HepG2 (cell line): ENCODE results near the gene PROC. TPM values are rescaled to one million over a fixed set of nuclear protein-coding genes. Genes with fewer than 3 reads are reported as not detected.

ENCODE experiments used
- DNMT1 ChIP-seq: sonication (generic); formaldehyde crosslinking; IDR thresholded peaks from 2 replicates; pipeline ENCODE4 v1.5.1; 2020; ENCODE audit warnings: mild to moderate bottlenecking, missing genetic modification reagents
- RBAK ChIP-seq: sonication (generic); formaldehyde crosslinking; IDR thresholded peaks from 2 replicates; pipeline ENCODE4 v1.5.1; 2020; ENCODE audit warnings: mild to moderate bottlenecking, missing genetic modification reagents
- RBFOX2 ChIP-seq: fragments of 200-400 bp; formaldehyde crosslinking; IDR thresholded peaks from 2 replicates; pipeline ENCODE4 v1.6.1; 2017; ENCODE audit warnings: low read depth, mild to moderate bottlenecking, low read length
- TAF1 ChIP-seq: sonication (generic); formaldehyde crosslinking; IDR thresholded peaks from 2 replicates; pipeline ENCODE4 v1.4.0; 2020; ENCODE audit warnings: missing genetic modification reagents
- ZNF207 ChIP-seq: fragments of 450-650 bp; IDR thresholded peaks from 2 replicates; pipeline ENCODE4 v1.6.1; 2016; ENCODE audit warnings: antibody characterized with exemption, borderline replicate concordance
- ZNF441 ChIP-seq: sonication (generic); formaldehyde crosslinking; IDR thresholded peaks from 2 replicates; pipeline ENCODE4 v1.7.0; 2021; ENCODE audit warnings: missing genetic modification reagents, borderline replicate concordance
- ZNF569 ChIP-seq: sonication (generic); formaldehyde crosslinking; IDR thresholded peaks from 2 replicates; pipeline ENCODE4 v1.5.0; 2020; ENCODE audit warnings: mild to moderate bottlenecking, missing genetic modification reagents, moderate library complexity, borderline replicate concordance
- ZNF615 ChIP-seq: sonication (generic); formaldehyde crosslinking; IDR thresholded peaks from 2 replicates; pipeline ENCODE4 v1.5.0; 2020; ENCODE audit warnings: mild to moderate bottlenecking, missing genetic modification reagents, borderline replicate concordance
- ZNF878 ChIP-seq: sonication (generic); formaldehyde crosslinking; IDR thresholded peaks from 2 replicates; pipeline ENCODE4 v1.8.1; 2023; ENCODE audit warnings: mild to moderate bottlenecking, missing genetic modification reagents, moderate library complexity
- polyA plus RNA-seq, 8 experiments: library from polyadenylated mRNA; depleted of rRNA in 3 of 8; stranded (reverse) in 7 of 8; unstranded in 1 of 8; fragments of >200 nt; fragmentation: Illumina TruSeq in 4 of 8; extraction: Trizol in 4 of 8; gene quantifications; 2 replicates each; pipeline versions ENCODE4 v1.2.1 to v1.2.3, GENCODE V29; 2011 to 2016; ENCODE audit warnings: low read depth in 4 of 8, missing spikeins in 1 of 8, mixed read lengths in 1 of 8; ENCODE audit not compliant: insufficient read depth in 1 of 8
- total RNA-seq, 5 experiments: library from RNA; depleted of rRNA; stranded (reverse); fragments of >200 nt; fragmentation: Illumina TruSeq; extraction: Trizol; gene quantifications; 2 replicates each; pipeline ENCODE4 v1.2.3, GENCODE V29; 2016; ENCODE audit warnings: low read depth in 1 of 5
- TF ChIP-seq, protein P1 (sequence below): sonication (generic); formaldehyde crosslinking; IDR thresholded peaks from 2 replicates; pipeline ENCODE4 v1.4.0; 2020; ENCODE audit warnings: missing genetic modification reagents
- TF ChIP-seq, protein P2 (sequence below): sonication (generic); formaldehyde crosslinking; IDR thresholded peaks from 2 replicates; pipeline ENCODE4 v1.4.0; 2020; ENCODE audit warnings: mild to moderate bottlenecking, low read depth, missing genetic modification reagents
- TF ChIP-seq, protein P3 (sequence below): sonication (generic); formaldehyde crosslinking; IDR thresholded peaks from 2 replicates; pipeline ENCODE4 v1.5.1; 2020; ENCODE audit warnings: mild to moderate bottlenecking, missing genetic modification reagents, borderline replicate concordance
- TF ChIP-seq, protein P4 (sequence below): sonication (generic); formaldehyde crosslinking; IDR thresholded peaks from 2 replicates; pipeline ENCODE4 v1.4.0; 2020; ENCODE audit warnings: missing genetic modification reagents
- TF ChIP-seq, protein P5 (sequence below): sonication (generic); formaldehyde crosslinking; IDR thresholded peaks from 2 replicates; pipeline ENCODE4 v1.5.1; 2020; ENCODE audit warnings: missing genetic modification reagents, mild to moderate bottlenecking, borderline replicate concordance
- TF ChIP-seq, protein P6 (sequence below): sonication (generic); formaldehyde crosslinking; IDR thresholded peaks from 2 replicates; pipeline ENCODE4 v1.4.0; 2020; ENCODE audit warnings: mild to moderate bottlenecking, missing genetic modification reagents

The PROC gene
- total and polyA plus RNA-seq, 2 of the 13 experiments (the other 11 are each of a cell fraction or from before 2014, with no cell fraction given), result 134 to 185 TPM

DNA sequence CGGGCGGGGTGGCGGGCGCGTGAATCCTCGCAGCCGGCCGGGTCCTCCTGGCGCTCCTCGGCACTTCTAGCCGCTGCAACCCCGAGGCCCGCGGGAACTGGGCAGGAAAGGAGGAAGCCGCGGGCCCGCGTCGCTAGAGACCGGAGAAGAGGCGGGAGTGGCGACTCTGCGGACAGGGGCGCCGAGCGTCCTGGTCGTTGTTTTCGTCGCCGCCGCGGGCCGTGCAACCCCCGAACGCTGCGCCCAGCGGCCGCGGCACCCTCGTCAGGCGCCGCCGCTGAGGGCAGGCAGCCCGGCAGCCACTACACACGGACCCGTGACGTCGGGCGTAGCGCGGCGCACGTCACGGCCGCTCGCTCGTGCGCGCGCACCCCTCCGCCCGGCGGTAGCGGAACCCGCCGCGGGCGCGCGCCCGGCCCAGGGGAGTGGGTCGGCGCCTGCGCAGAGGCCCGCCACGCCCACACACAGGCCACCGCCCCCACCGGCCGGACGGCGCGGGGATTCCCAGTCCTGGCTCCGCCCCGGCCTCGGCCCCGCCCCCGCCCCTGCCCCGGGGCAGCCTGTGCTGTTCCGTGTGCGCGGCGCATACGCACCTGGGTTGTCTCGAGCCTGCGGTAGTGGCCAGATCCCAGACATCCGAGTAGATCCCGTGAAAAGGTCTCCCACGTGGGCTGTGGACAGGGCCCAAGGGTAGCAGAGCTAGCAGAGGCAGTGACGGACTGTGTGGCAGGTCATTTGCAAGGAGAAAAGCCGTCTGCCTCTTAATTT is 30.4 kb upstream of the PROC start, which contains the start of gene MAP3K2 (continued):
- TF ChIP-seq TAF1 (peak; percentile 82), ZNF878 (CRISPR knock-in tag) (no peak), ZNF441 (CRISPR knock-in tag) (peak; percentile 37; the same call in 1 of the 2 replicates), RBAK (no peak), DNMT1 (CRISPR knock-in tag) (no peak; the same call in 1 of the 2 replicates), ZNF569 (CRISPR knock-in tag) (no peak), ZNF615 (CRISPR knock-in tag) (no peak), ZNF207 (no peak), RBFOX2 (peak; percentile 98)
- TF ChIP-seq, protein P1, sequence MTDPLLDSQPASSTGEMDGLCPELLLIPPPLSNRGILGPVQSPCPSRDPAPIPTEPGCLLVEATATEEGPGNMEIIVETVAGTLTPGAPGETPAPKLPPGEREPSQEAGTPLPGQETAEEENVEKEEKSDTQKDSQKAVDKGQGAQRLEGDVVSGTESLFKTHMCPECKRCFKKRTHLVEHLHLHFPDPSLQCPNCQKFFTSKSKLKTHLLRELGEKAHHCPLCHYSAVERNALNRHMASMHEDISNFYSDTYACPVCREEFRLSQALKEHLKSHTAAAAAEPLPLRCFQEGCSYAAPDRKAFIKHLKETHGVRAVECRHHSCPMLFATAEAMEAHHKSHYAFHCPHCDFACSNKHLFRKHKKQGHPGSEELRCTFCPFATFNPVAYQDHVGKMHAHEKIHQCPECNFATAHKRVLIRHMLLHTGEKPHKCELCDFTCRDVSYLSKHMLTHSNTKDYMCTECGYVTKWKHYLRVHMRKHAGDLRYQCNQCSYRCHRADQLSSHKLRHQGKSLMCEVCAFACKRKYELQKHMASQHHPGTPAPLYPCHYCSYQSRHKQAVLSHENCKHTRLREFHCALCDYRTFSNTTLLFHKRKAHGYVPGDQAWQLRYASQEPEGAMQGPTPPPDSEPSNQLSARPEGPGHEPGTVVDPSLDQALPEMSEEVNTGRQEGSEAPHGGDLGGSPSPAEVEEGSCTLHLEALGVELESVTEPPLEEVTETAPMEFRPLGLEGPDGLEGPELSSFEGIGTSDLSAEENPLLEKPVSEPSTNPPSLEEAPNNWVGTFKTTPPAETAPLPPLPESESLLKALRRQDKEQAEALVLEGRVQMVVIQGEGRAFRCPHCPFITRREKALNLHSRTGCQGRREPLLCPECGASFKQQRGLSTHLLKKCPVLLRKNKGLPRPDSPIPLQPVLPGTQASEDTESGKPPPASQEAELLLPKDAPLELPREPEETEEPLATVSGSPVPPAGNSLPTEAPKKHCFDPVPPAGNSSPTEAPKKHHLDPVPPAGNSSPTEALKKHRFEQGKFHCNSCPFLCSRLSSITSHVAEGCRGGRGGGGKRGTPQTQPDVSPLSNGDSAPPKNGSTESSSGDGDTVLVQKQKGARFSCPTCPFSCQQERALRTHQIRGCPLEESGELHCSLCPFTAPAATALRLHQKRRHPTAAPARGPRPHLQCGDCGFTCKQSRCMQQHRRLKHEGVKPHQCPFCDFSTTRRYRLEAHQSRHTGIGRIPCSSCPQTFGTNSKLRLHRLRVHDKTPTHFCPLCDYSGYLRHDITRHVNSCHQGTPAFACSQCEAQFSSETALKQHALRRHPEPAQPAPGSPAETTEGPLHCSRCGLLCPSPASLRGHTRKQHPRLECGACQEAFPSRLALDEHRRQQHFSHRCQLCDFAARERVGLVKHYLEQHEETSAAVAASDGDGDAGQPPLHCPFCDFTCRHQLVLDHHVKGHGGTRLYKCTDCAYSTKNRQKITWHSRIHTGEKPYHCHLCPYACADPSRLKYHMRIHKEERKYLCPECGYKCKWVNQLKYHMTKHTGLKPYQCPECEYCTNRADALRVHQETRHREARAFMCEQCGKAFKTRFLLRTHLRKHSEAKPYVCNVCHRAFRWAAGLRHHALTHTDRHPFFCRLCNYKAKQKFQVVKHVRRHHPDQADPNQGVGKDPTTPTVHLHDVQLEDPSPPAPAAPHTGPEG (CRISPR knock-in tag), result peak; percentile 79; the same call in 1 of the 2 replicates
- TF ChIP-seq, protein P2, sequence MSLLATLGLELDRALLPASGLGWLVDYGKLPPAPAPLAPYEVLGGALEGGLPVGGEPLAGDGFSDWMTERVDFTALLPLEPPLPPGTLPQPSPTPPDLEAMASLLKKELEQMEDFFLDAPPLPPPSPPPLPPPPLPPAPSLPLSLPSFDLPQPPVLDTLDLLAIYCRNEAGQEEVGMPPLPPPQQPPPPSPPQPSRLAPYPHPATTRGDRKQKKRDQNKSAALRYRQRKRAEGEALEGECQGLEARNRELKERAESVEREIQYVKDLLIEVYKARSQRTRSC (CRISPR knock-in tag), result no peak
- TF ChIP-seq, protein P3, sequence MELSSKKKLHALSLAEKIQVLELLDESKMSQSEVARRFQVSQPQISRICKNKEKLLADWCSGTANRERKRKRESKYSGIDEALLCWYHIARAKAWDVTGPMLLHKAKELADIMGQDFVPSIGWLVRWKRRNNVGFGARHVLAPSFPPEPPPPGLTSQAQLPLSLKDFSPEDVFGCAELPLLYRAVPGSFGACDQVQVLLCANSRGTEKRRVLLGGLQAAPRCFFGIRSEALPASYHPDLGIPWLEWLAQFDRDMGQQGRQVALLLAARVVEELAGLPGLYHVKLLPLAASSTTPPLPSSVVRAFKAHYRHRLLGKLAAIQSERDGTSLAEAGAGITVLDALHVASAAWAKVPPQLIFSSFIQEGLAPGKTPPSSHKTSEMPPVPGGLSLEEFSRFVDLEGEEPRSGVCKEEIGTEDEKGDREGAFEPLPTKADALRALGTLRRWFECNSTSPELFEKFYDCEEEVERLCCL (CRISPR knock-in tag), result no peak
- TF ChIP-seq, protein P4, sequence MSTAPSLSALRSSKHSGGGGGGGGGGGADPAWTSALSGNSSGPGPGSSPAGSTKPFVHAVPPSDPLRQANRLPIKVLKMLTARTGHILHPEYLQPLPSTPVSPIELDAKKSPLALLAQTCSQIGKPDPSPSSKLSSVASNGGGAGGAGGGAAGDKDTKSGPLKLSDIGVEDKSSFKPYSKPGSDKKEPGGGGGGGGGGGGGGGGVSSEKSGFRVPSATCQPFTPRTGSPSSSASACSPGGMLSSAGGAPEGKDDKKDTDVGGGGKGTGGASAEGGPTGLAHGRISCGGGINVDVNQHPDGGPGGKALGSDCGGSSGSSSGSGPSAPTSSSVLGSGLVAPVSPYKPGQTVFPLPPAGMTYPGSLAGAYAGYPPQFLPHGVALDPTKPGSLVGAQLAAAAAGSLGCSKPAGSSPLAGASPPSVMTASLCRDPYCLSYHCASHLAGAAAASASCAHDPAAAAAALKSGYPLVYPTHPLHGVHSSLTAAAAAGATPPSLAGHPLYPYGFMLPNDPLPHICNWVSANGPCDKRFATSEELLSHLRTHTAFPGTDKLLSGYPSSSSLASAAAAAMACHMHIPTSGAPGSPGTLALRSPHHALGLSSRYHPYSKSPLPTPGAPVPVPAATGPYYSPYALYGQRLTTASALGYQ (CRISPR knock-in tag), result peak; percentile 11; the same call in 1 of the 2 replicates
- TF ChIP-seq, protein P5, sequence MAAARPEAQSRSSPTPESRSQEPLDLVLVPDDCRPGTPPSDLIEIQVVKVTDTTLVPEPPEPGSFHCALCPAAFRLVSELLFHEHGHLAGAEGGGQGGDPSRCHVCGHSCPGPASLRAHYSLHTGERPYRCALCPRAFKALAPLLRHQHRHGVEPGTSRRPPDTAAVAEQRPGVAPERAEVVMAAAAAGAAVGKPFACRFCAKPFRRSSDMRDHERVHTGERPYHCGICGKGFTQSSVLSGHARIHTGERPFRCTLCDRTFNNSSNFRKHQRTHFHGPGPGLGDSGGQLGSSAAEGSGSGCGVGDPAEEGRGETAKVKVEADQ (CRISPR knock-in tag), result no peak
- TF ChIP-seq, protein P6, sequence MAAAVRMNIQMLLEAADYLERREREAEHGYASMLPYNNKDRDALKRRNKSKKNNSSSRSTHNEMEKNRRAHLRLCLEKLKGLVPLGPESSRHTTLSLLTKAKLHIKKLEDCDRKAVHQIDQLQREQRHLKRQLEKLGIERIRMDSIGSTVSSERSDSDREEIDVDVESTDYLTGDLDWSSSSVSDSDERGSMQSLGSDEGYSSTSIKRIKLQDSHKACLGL, result no peak
